Body of pancreas (tissue), 4 donors: ENCODE results near the gene GALNT17.

Experiments
- CTCF ChIP-seq, 7 experiments: fragments of 450-650 bp in 4 of 7; fragments of 200-600 bp in 3 of 7; sonication (generic) in 3 of 7; IDR thresholded peaks; one replicate each; pipeline ENCODE4 v1.5.1; 2016 to 2019; ENCODE audit warnings: antibody characterized with exemption in 7 of 7
- POLR2A ChIP-seq, 3 donors: fragments of 450-650 bp; IDR thresholded peaks; one replicate each; pipeline ENCODE4 v1.6.1; 2016; ENCODE audit warnings: antibody characterized with exemption in 3 of 3, mild to moderate bottlenecking in 2 of 3

GRCh38 chr7:71645836-71646235 is 513.9 kb downstream of the GALNT17 start:
- no peak for TF ChIP-seq CTCF (IDR thresholded peaks at IDR 0.05)
- no peak for TF ChIP-seq POLR2A (IDR thresholded peaks at IDR 0.05)
